A549 (cell line): ENCODE data around the gene TIE1.

ENCODE experiments used
- CHD2 ChIP-seq: fragments of 150-350 bp; IDR thresholded peaks from 2 replicates; pipeline ENCODE4 v1.6.1; 2014; ENCODE audit warnings: low read length; ENCODE audit not compliant: partially characterized antibody
- CHD4 ChIP-seq: fragments of 200-600 bp; sonication (generic); IDR thresholded peaks from 2 replicates; pipeline ENCODE4 v1.6.1; 2016; ENCODE audit warnings: antibody characterized with exemption, mild to moderate bottlenecking, borderline replicate concordance
- CTCF ChIP-seq: fragments of >200 bp; sonication (Bioruptor Twin); formaldehyde crosslinking; IDR thresholded peaks from 3 replicates; pipeline ENCODE4 v1.5.1; 2016
- HDAC2 ChIP-seq: fragments of 200-600 bp; sonication (generic); IDR thresholded peaks from 2 replicates; pipeline ENCODE4 v1.6.1; 2016
- MAX ChIP-seq: IDR thresholded peaks from 2 replicates; pipeline ENCODE4 v1.6.1; 2012
- MYC ChIP-seq: IDR thresholded peaks from 2 replicates; pipeline ENCODE4 v1.6.1; 2012; ENCODE audit warnings: mild to moderate bottlenecking, inconsistent platforms, low read length, improper control_type of control experiment, borderline replicate concordance
- POLR2A ChIP-seq: IDR thresholded peaks from 2 replicates; pipeline ENCODE4 v1.6.1; 2012; ENCODE audit warnings: mild to moderate bottlenecking, low read length
- REST ChIP-seq: fragments of 200-600 bp; sonication (generic); IDR thresholded peaks from 2 replicates; pipeline ENCODE4 v1.6.1; 2016; ENCODE audit warnings: antibody characterized with exemption, mild to moderate bottlenecking, moderate library complexity
- RFX5 ChIP-seq: fragments of 450-650 bp; IDR thresholded peaks from 2 replicates; pipeline ENCODE4 v1.7.1; 2014; ENCODE audit warnings: antibody characterized with exemption, mild to moderate bottlenecking, moderate library complexity
- RNF2 ChIP-seq: fragments of 200-600 bp; sonication (generic); IDR thresholded peaks from 2 replicates; pipeline ENCODE4 v1.6.1; 2016; ENCODE audit warnings: low read depth, mild to moderate bottlenecking, antibody characterized with exemption, moderate library complexity, borderline replicate concordance

GRCh38 chr1:43346636-43347035 is 45.9 kb downstream of the TIE1 start:
- TF ChIP-seq REST (no peak), CTCF (no peak), RFX5 (no peak), MYC (no peak), MAX (no peak), POLR2A (no peak), CHD4 (no peak), HDAC2 (no peak), RNF2 (no peak), CHD2 (no peak)
